Middle frontal gyrus (tissue), 1 donor: Measurements from ENCODE around the gene CPAMD8.

ENCODE experiments used
- DNase-seq: peaks from one replicate; pipeline ENCODE4 v3.0.0-alpha.2; 2015; ENCODE audit warnings: low spot score; ENCODE audit errors: extremely low spot score

The CPAMD8 gene

DNA sequence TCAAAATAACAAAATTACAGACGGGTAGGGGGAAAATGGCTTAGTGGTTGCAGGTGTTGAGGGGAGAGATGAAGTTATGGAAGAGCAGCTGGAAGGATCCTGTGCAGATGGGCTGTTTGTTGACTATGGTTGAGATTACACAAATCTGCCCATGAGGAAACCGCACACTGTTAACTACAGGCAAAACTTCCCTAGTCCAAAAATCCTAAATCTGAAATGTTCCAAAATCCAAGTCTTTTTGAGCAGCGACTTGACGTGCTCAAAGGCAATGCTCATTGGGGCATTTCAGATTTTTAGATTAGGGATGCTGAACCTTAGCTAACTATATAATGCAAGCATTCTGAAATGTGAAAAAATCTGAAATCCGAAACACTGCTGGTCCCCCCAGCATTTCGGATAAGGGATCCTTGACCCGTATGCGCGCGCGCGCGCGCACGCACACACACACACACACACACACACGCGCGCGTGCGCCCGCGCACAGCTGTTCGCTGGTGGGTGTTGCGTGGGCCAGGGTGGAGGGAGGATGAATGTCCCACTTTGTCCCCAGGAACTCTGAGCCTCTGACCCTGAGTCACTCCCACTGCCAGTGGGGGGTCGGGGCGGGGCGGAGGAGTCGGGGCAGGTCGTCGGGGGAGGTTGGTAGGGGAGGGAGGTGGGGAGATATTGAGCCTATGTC is 131.0 kb downstream of the CPAMD8 start:
- DNase-seq, result no peak

DNA sequence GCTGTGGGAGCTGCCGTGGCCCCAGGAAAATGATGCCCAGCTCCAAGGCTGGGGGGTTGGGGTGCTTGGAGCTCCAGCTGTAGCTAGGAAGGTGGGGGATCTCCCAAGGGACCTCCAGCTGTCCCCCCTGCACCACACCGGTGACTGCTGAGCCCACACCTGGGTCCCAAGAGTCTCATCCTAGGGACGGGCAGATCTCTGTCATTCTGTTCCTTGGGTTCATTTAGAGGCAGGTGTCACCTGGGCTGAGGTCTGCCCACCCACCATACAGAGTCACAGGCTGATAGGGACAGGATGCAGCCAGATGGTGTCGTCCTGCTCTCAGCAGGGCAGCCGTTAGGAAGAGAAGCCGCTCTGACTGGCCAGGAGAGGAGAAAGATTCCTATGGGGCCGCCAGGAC is 132.5 kb downstream of the CPAMD8 start:
- no peak for DNase-seq

DNA sequence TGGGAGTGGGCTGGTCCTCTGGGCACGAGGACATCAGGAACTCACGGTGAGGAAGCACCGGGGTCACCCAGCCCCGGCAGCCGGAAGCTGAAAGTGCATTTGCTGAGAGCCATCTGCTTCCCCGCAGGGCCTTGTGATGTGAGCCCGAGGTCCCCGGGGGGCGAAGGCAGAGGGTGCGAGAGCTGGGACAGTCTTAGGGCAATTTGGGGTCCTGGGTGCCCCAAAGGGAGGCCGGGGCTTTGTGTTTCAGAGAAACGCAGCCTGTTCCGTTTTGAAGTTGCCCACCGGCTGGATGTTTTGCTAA is 133.0 kb downstream of the CPAMD8 start:
- DNase-seq, result no peak

DNA sequence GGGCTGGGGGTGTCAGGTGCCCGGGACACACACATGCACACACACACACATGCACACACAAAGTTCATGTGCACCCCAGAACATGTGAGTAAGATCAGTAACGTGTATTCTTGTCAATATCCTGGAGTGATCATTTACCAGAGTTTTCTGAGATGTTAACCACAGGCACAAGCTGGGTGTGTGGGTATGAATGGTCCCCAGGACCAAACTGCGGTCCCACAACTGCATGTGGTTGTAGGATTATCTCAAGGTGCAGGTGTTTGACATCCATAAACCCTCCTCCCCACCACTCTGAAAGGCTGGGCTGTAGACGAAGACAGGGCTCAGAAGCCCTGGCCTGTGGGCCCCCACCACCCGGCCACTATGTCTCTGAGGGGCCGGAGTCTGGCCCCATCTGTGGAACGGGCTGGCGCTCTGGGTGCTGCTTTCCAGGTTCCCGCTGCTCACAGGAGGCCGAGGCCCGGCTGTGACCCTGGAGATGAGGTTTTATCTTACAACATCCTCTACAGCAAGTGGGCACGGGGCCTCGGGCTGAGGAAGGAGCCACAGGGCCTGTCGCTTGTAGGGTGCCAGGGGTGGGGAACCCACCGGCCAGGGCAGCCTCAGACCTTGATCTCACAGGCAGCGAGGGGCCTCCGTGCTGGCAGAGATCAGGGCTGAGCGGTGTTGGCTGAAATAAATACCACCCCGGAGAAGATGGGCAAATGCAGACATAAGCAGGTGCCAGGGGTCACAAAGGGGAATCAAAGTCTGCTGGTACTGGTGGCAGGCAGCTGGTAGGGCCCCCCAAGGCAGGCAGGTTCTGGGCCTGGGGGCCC is 133.5 kb downstream of the CPAMD8 start:
- DNase-seq, result no peak

DNA sequence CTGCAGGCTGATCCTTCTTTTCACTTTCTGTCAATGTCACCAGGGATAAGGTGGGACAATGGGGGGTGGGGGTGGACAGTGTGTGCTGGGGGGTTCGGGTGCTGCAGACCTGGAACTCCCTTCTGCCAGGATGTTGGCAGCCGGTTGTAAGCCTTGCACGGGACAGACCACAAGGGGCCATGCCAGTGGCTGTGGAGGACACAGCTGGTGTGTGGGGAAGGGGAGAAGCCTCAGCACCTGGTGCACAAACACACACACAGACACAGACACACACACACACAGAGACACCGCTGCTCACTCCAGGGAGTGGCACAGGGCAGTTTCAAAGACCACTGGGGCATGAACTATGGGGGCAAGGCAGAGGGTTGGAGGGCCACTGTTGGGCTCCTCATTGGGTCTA is 134.2 kb downstream of the CPAMD8 start:
- no peak for DNase-seq

DNA sequence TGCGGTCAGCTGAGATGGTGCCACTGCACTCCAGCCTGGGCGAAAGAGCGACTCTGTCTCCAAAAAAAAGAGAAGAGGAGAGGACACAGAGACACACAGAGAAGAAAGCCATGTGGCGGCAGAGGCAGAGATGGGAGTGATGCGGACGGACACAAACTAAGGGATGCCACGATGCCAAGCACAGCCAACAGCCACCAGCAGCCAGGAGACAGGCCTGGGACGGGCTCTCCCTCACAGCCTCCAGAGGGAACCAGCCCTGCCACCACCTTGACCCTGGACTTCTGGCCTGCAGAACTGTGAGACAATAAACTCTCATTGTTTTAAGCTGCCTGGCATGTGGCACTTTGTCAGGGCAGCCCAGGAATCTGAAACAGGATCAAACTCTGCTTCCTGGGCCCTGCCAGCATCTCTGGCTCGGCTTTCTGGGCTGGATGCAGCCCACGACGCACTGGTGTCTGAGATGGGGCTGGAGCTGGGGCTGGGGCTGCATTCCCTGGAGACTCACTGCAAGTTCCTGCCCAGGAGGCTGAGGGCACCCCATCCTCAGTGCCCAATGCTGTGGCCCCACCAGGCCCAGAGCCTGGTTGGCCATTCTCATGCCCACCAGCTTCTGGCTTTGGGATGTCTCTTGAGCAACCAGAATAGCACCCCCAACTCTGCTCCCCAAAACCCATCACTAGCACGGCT is 134.8 kb downstream of the CPAMD8 start:
- DNase-seq, result no peak

DNA sequence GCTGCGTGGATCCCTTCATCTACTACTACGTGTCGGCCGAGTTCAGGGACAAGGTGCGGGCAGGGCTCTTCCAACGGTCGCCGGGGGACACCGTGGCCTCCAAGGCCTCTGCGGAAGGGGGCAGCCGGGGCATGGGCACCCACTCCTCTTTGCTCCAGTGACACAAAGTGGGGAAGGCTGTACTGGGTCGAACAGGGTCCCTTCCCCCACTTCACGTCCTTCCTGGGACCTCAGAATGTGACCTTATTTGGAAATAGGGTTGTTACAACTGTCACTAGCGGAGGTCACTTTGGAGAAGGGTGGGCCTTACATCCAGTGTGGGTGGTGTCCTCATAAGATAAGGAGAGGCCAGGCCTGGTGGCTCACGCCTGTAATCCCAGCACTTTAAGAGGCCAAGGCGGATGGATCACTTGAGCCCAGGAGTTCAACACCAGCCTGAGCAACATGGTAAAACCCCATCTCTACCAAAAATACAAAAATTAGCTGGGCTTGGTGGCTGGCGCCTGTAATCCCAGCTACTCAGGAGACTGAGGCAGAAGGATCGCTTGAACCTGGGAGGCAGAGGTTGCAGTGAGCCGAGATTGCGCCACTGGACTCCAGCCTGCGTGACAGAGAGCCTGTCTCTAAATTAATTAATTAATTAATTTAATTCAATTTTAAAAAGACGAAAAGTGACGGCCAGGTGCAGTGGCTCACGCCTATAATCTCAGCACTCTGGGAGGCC is 136.0 kb downstream of the CPAMD8 start:
- no peak for DNase-seq

DNA sequence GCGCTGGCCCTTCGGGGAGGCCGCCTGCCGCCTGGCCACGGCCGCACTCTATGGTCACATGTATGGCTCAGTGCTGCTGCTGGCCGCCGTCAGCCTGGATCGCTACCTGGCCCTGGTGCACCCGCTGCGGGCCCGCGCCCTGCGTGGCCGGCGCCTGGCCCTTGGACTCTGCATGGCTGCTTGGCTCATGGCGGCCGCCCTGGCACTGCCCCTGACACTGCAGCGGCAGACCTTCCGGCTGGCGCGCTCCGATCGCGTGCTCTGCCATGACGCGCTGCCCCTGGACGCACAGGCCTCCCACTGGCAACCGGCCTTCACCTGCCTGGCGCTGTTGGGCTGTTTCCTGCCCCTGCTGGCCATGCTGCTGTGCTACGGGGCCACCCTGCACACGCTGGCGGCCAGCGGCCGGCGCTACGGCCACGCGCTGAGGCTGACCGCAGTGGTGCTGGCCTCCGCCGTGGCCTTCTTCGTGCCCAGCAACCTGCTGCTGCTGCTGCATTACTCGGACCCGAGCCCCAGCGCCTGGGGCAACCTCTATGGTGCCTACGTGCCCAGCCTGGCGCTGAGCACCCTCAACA is 136.6 kb downstream of the CPAMD8 start:
- DNase-seq, result no peak

DNA sequence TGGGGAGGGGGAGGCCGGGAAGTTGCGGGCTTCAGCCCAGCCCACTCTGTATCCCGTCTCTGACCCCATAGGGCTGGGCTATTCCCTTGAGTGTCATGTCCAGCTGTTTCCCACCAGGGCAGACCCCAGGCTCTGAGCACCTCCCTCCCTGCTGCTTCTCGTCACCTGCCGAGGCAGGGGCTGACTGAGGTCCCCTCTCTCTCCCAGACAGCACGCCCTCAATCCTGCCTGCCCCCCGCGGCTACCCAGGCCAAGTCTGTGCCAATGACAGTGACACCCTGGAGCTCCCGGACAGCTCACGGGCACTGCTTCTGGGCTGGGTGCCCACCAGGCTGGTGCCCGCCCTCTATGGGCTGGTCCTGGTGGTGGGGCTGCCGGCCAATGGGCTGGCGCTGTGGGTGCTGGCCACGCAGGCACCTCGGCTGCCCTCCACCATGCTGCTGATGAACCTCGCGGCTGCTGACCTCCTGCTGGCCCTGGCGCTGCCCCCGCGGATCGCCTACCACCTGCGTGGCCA is 137.2 kb downstream of the CPAMD8 start:
- no peak for DNase-seq

DNA sequence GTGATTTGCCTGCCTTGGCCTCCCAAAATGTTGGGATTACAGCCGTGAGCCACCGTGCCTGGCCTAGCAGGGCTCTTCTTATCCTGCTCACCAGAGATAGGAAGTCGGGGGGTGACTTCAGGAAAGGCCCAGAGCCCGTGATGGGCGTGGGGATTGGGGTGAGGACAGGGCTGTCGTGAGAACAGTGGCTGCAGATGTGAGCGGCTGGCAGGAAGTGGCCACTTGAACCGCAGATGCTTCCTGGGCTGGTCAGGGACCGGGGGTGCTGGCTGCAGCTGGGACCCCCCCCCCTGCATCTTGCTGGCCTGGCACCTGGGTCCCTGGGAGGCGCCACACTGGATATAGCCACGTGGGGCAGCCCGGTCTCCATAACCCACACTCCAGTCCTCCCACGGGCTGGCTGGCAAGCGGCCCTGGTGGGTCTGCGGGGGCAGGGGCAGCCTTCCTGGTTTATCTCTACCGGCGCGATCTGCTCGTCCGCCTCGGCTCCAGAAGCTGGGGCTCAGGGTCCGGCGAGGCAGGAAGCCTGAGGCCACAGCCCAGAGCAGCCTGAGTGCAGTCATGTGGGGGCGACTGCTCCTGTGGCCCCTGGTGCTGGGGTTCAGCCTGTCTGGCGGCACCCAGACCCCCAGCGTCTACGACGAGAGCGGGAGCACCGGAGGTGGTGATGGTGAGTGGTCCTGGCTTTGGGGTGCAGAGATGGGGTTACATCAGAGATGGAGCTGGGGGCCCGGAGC is 137.8 kb downstream of the CPAMD8 start, which contains the start of gene F2RL3:
F2RL3 (plus strand) TSS at position 371 of the 737 bp plus-strand sequence; CDS start at position 562, 191 bp downstream.
- DNase-seq, result no peak

DNA sequence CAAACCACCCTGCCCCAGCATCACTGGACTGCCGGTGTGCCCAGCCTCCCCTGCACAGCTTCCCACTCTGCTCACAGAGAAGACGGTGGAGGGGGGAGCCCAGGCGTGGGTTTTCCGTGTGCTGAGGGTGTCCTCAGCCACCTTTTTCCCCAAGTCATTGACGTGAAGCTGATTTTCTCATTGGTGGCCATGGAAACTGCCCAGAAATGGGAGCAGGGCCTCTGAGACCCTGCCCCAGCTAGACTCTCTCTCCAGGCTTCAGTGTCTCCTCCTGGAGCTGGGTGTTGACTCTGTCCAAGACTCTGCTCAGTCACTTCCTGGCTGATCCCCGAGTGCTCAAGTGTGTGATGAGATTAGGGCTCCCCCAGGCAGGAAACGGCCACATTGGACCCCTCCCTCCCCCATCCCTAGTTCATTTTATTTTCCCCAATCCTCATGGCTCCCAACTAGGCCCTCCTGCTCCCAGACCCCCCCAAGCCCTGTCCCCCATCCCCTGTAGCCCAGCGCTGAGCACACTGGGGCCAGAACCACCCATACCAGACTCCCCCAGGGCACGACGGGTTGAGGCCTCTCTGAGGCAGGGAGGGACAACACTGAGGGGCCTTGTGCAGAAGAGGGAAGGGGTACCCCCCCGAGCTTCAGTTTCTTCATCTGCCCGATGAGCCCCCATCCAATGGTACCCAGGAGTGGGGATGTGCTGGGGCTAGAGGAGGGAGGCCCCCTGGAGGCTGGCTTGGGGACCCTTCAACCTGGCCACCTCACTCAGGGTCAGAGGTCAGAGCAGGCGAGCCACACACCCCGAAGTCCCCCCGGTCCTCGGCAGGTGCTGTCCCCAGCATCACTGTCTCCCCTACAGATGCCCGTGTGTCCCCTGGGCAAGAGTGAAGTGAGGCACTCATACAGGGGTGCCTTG is 139.0 kb downstream of the CPAMD8 start:
- DNase-seq, result no peak

DNA sequence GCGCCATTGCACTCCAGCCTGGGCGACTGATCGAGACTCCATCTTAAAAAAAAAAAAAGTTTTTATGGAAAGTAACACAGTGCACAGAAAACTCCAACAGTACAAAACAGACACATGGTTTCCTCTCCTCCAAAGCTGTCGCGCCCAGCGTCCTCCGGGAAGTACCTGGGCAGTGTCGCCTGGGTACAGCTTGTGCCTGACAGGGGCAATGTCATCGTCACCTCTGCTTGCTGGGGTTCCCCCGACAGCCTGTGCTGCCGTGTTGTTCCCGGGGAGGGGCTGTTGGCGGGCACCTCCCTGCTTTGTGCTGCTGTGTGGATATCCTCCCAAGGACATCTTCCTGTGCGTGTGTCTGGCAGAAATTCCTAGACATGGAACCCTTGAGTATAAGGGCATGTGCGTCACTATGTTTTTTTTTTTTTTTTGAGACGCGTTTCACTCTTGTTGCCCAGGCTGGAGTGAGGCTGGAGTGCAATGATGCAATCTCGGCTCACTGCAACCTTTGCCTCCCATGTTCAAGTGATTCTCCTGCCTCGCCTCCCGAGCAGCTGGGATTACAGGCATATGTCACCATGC is 140.2 kb downstream of the CPAMD8 start:
- no peak for DNase-seq

DNA sequence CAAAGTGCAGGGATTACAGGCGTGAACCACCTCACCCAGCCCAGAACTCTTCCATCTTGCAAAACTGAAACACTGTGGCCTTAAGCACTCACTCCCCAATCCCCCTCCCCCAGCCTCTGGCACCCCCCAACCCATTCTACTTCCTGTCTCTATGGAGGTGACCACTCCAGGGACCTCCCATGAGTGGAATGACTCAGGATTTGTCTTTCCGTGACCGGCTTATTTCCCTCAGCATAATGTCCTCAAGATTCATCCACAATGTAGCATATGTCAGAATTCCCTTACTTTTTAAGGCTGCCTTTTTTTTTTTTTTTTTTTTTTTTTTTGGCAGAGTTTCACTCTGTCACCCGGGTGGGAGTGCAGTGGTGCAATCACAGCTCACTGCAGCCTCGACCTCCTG is 141.4 kb downstream of the CPAMD8 start:
- no peak for DNase-seq

DNA sequence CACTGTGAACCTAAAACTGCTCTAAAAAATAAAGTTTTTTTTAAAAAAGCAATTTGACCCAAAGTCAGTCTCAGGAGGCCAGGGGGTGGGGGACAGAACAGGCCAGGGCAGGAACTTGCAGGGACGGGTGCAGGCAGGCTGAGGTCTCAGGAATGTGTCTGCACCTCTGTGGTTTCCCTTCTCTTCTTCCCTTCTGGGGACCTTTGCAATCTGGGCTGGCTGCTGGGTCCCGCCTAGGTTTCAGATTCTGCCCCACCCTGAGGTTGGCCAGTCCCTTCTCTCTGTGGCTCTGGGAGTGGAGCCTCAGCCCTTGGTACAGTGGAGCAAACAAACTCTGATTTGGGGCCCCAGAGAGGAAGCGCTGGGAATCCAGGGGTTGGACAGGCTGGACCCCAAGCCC is 143.1 kb downstream of the CPAMD8 start:
- no peak for DNase-seq

DNA sequence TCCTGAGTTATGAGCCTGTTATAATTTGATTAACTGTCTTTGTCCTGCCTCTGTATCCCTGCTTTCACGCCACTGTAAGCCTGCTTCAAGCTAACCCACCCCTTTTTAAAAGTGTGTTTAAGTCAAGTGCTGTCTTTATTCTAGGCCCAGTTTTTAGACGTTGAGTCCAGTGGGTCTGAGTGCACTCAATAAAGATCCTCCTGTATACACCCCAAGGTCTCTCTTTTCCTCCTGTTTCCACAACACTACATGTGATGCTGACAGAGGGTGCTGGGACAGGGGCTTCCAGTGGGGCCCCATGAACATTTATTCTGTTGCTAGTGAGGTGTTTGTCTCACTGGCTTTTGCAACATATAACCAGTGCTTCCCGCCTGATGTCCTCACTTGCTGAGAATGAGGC is 144.5 kb downstream of the CPAMD8 start:
- DNase-seq, result no peak

DNA sequence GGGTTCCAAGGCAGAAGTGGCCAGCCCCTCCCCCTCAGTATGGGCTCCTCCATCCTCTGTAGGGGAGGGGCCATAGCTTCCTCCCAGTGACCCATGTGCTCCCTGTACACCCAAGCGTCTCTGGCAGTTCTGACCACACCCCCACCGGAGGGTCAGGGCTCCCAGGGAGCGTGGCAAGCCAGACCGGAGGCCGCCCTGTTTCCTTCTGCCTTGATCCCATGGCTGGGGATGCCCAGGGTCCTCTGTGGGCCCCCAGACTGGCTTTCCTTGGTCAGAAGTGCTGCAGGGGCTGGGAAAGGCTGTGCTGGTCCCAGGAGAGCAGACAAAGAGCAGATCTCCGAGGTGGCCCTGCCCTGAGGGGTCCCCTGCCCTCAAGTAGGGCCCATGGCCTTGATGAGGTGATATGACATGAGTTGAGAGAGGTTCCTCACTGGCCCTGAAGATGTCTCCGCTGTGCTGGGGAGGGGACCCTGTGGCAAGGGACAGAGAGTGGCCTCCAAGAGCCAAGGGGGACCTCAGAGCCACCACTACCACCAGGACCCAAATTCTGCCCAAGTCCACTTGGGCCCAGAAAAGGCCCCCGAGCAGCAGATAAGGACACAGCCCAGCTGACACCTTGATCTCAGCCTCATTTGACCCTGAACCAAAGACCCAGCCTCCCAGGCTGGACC is 145.6 kb downstream of the CPAMD8 start:
- DNase-seq, result no peak

DNA sequence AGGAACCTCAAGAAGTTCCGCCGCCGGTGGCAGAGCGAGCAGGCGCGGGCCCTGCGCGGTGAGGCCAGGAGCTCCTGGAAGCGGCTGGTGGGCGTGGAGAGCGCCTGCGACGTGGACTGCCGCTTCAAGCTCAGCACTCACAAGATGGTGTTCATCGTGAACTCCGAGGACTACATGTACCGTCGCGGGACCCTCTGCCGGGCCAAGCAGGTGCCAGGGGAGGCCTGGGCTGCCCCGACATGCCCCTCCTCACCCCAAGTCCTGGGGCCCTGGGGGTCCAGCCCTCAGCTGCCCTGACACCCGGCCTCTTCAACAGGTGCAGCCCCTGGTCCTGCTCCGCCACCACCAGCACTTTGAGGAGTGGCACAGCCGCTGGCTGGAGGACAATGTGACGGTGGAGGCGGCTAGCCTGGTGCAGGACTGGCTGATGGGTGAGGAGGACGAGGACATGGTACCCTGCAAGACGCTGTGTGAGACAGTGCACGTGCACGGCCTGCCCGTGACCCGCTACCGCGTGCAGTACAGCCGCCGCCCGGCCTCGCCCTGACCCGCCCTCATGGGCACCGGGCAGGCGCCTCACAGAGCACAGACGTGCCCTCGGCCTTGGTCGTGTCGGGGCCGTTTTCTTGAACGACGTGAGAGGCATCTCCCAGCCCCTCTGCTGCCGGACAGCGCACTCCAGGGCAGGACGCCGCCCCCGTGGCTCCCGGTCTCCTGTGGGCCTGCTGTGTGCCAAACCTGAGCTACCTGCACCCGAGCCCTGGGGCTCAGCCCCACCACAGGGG is 148.2 kb downstream of the CPAMD8 start:
- DNase-seq, result no peak

DNA sequence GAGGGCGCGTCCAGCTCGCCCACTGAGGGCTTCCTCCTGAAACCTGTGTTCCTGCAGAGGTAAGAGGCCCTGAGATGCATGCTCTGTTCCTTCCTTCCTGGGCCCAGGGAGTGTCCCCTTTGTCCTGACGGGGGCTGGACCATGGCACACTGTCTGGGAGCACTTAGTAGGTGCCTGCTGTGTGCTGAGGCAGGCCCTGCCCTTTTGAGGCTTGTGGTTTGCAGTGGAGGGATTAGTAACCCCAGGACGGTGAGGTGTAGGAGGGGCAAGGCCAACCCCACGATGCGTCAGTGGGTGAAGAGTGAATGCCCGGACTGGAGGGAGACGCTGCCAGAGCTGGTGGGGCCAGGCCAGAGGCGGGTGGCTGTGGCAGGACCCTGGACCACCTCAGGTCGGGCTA is 149.0 kb downstream of the CPAMD8 start:
- DNase-seq, result no peak
